Nephron (organoid): Measurements from ENCODE around the gene C10orf71.

ENCODE experiments used
- H3K27ac Mint-ChIP-seq, 3 experiments: 2 replicates each; pipeline ENCODE4 v1.8.0; 2020; ENCODE audit warnings: mixed read lengths in 3 of 3, mild to moderate bottlenecking in 2 of 3, moderate library complexity in 1 of 3
- H3K27me3 Mint-ChIP-seq: 2 replicates; pipeline ENCODE4 v1.8.0; 2021; ENCODE audit warnings: low read depth, mild to moderate bottlenecking, moderate library complexity, mixed read lengths
- H3K36me3 Mint-ChIP-seq: 2 replicates; pipeline ENCODE4 v1.8.0; 2020; ENCODE audit warnings: low read depth, mixed read lengths
- H3K4me1 Mint-ChIP-seq: 2 replicates; pipeline ENCODE4 v1.8.0; 2020; ENCODE audit warnings: mixed read lengths
- H3K4me3 Mint-ChIP-seq, 3 experiments: 2 replicates each; pipeline ENCODE4 v1.8.0; 2020; ENCODE audit warnings: mild to moderate bottlenecking in 3 of 3, mixed read lengths in 3 of 3, moderate library complexity in 2 of 3
- H3K9me3 Mint-ChIP-seq: 2 replicates; pipeline ENCODE4 v1.8.0; 2020; ENCODE audit warnings: mixed read lengths
- CTCF ChIP-seq, 3 experiments: fragments of 200-600 bp; sonication (generic); IDR thresholded peaks; one replicate each; pipeline ENCODE4 v1.5.0; 2021; ENCODE audit warnings: antibody characterized with exemption in 3 of 3; ENCODE audit not compliant: unreplicated experiment in 3 of 3

The C10orf71 gene

GRCh38 chr10:49286686-49287085 is 12.3 kb upstream of the C10orf71 start:
- no peak overlapping the region for H3K4me3 Mint-ChIP-seq

GRCh38 chr10:49287689-49288340 is 11.2 kb upstream of the C10orf71 start:
- Mint-ChIP-seq H3K4me1 (peaks cover 10% of the 10 kb centered on the region), H3K36me3 (no peaks in the 10 kb centered on the region), H3K9me3 (no peaks in the 10 kb centered on the region), H3K4me3 (no peak overlapping the region), H3K27me3 (peaks cover 21% of the 10 kb centered on the region), H3K27ac (no peak overlapping the region)
- TF ChIP-seq CTCF (IDR thresholded peaks at IDR 0.05; ENCODE audit: unreplicated experiment in 3 of 3), result no peak

More at GRCh38 chr10:49286686-49287085, 12.3 kb upstream of the C10orf71 start:
- H3K27ac Mint-ChIP-seq, result no peak overlapping the region
- no peak for TF ChIP-seq CTCF (IDR thresholded peaks at IDR 0.05; ENCODE audit: unreplicated experiment in 3 of 3)
- peaks cover 16% of the 10 kb centered on the region for H3K27me3 Mint-ChIP-seq
- peaks cover 14% of the 10 kb centered on the region for H3K4me1 Mint-ChIP-seq
- H3K36me3 Mint-ChIP-seq, result no peaks in the 10 kb centered on the region
- H3K9me3 Mint-ChIP-seq, result no peaks in the 10 kb centered on the region

- Mint-ChIP-seq H3K9me3 (no peaks in the 10 kb centered on the region), H3K4me1 (peaks cover 5% of the 10 kb centered on the region), H3K27ac (no peak overlapping the region), H3K36me3 (no peaks in the 10 kb centered on the region), H3K27me3 (peaks cover 22% of the 10 kb centered on the region), H3K4me3 (no peak overlapping the region)
- no peak for TF ChIP-seq CTCF (IDR thresholded peaks at IDR 0.05; ENCODE audit: unreplicated experiment in 3 of 3)
These were observed 10.5 kb upstream of the C10orf71 start for GRCh38 chr10:49288341-49289065.

- no peaks in the 10 kb centered on the region for H3K36me3 Mint-ChIP-seq
- H3K27me3 Mint-ChIP-seq, result peaks cover 18% of the 10 kb centered on the region
These were observed 9.5 kb upstream of the C10orf71 start for GRCh38 chr10:49289480-49289879.

GRCh38 chr10:49290131-49290530 is 8.8 kb upstream of the C10orf71 start:
- Mint-ChIP-seq H3K36me3 (no peaks in the 10 kb centered on the region), H3K27me3 (peaks cover 18% of the 10 kb centered on the region), H3K27ac (no peak overlapping the region), H3K9me3 (no peaks in the 10 kb centered on the region), H3K4me3 (no peak overlapping the region), H3K4me1 (peaks cover 5% of the 10 kb centered on the region)
- no peak for TF ChIP-seq CTCF (IDR thresholded peaks at IDR 0.05; ENCODE audit: unreplicated experiment in 3 of 3)

More at GRCh38 chr10:49289480-49289879, 9.5 kb upstream of the C10orf71 start:
- TF ChIP-seq CTCF (IDR thresholded peaks at IDR 0.05; ENCODE audit: unreplicated experiment in 3 of 3), result no peak
- Mint-ChIP-seq H3K4me1 (peaks cover 5% of the 10 kb centered on the region), H3K4me3 (no peak overlapping the region), H3K27ac (no peak overlapping the region), H3K9me3 (no peaks in the 10 kb centered on the region)
